Stimulated activated CD8-positive, alpha-beta memory T cell treated with anti-CD3 and anti-CD28 coated beads, Interleukin-2, amount 100 ng/mL, for 48 hours (primary cell): ENCODE results near the gene AP1S1.
A peak's percentile ranks its signal among the peaks of the same experiment; 100 is the strongest.
"Not testable (repeated sequence)": the region's sequence is repeated elsewhere in the genome, so short reads cannot be mapped to it uniquely, and the experiment has no call there.

Experiments
- DNase-seq, 2 donors: peaks; one replicate each; pipeline ENCODE4 v3.0.0-alpha.2; 2020; ENCODE audit warnings: low read depth in 2 of 2

The AP1S1 gene

GRCh38 chr7:101153969-101154692 is at the start of gene AP1S1:
AP1S1 (plus strand) TSS chr7:101154476; CDS start chr7:101154515, 39 bp downstream.
- peak; percentile 92 to 93 for DNase-seq

DNA sequence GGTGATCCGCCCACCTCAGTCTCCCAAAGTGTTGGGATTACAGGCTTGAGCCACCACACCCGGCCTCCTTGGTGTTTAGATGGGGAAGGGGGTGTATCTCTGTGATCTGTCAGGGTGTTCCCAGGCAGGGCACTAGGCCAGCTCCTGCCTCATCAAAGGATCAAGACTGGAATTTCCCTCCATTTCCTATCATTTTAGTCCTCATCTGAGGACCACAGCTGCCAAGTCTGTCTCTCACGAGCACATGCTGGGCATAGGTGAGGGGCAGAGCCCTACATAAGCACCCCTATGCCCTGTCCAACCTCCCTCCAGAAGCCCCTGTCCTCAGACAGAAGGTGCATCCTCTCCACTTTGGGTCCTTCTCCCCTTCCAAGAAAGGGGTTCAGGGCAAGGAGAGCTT is 49.5 kb upstream of the AP1S1 start:
- no peak for DNase-seq

- DNase-seq, result not testable (repeated sequence)
Measured at GRCh38 chr7:101105248-101105647, 49.0 kb upstream of the AP1S1 start.

DNA sequence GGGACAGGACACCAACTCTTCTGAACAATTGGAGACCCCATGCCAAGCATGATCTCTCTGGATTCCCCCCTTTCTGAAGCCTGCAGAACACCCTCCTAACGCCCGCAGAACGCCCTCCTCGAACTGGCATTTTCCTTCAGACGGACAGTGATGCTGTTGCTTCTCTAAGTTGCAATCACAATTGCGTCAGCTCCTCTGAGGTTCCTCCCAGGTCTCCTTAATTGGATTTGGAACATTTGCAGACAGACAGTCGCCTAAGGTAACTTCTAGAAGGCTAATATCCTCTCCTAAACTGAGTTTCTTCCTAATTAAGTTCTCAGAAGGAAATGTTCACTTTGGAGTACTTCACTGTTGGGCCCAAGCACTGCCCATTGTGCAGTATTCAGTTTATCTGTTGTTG is 47.9 kb upstream of the AP1S1 start:
- DNase-seq, result no peak

DNA sequence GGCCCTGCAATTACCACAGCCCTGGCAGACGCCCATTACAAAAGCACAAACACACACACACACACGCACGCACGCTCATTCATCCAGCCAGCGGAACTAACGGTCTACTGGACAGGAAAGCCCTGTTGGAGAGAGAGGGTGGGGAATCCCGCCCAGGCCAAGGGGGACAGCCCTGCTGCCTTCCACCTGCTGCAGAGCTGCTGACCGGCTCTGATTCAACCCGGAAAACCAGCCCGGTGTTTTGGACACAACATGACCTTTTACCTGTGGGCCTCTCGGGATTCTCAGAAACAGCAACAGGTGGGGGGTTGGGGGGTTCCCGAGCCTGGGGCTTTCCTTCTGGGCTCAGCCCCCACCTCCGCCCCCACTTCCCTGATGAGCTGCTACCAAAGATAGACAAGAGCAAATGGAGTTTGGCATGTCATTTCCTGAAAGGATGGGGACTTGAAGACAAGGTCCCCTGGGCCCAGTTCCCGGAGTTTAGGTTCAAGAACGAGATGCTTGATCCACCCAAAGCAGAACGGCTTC is 45.9 kb upstream of the AP1S1 start:
- DNase-seq, result no peak

- DNase-seq, result no peak
Measured at GRCh38 chr7:101108961-101109360, 45.3 kb upstream of the AP1S1 start.

DNA sequence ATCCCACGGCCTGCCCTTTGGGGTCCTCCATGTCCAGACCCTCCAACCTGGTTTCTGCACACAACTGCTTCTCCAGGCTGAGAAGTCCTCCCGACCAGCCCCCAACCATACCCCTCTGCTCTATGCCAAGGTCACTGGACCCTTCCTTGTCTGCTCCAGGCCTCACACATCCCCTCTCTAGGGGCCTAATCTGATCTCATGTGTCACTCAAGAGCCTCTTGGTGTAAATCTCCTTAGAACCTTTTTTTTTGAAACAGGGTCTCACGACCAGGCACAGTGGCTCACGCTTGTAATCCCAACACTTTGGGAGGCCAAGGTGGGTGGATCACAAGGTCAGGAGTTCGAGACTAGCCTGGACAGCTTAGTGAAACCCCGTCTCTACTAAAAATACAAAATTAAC is 44.9 kb upstream of the AP1S1 start:
- DNase-seq, result no peak

DNA sequence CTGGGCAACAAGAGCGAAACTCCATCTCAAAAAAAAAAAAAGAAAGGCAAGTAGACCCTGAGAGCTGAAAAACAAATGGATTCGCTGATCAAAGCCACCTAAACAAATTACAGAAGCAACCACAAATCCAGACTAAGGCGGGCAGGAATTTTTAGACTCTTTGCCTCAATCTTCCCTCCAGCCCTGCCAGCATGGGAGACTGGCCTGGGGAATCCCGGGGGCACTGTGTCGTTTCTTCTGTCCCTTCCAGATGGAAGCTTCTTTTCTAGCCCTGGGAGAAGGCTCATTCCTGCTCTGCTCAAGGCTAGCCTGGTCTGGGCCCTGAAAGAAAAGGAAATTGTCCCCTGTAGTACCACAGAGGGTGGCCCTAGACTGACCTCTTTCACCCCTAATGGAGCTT is 43.0 kb upstream of the AP1S1 start:
- no peak for DNase-seq

DNA sequence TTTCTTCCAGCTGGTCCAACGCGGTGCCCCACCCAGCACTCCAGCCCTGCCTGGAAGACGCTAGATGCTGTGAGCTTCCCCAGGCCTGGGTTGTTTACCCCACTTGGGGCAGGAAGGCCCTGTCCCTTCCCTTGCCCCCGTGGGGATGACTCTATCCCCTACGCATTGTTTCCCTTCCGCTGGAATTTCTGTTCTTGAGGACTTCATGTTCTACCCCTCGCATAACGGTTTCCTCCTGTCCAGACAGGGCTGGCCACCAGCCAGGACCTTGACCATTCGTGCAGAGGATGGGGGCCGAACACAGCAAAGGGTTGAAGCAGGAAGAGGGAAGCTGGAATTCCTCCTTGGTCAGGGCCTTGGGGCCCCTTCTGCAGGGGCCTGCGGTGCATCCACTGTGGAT is 42.0 kb upstream of the AP1S1 start:
- no peak for DNase-seq

DNA sequence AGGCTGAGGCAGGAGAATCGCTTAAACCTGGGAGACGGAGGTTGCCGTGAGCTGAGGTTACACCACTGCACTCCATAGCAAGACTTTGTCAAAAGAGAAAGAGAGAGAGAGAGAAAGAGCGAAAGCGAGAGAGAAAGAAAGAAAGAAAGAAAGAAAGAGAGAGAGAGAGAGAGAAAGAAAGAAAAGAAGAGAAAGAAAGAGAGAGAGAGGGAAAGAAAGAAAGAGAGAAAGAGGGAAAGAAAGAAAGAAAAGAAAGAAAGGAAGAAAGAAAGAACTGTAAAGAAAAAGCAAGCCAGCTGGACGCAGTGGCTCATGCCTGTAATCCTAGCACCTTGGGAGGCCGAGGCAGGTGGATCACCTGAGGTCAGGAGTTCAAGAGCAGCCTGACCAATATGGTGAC is 41.1 kb upstream of the AP1S1 start:
- DNase-seq, result not testable (repeated sequence)

DNA sequence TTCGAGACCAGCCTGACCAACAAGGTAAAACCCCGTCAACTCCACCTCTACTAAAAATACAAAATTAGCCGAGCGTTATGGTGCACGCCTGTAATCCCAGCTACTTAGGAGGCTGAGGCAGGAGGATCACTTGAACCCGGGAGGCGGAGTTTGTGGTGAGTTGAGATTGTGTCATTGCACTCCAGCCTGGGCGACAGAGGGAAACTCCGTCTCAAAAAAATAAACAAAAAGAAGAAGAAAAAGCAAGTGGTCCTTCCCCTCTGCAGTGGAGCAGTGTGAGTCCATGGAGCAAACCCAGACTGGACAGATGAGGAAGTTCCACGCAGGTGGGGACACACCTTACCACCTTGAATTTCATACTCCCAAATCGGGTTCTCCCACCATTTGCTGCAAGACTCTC is 40.4 kb upstream of the AP1S1 start:
- DNase-seq, result no peak

GRCh38 chr7:101114492-101114891 is 39.8 kb upstream of the AP1S1 start:
- DNase-seq, result no peak

DNA sequence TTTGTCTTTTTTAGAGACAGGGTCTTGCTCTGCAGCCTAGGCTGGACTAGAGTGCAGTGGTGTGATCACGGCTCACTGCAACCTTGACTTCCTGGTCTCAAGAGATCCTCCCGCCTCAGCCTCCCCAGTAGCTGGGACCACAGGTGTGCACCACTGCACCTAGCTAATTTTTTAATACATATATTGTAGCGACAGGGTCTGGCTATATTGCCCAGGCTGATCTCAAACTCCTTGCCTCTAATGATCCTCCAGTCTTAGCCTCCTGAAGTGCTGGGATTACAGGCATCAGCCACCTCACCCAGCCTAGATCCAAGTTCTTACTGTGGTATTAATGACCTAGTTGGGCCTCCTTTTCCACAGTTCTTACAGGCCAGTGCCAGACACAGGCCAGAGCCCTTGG is 39.1 kb upstream of the AP1S1 start:
- DNase-seq, result no peak

- DNase-seq, result no peak
Measured at GRCh38 chr7:101116898-101117297, 37.4 kb upstream of the AP1S1 start.

DNA sequence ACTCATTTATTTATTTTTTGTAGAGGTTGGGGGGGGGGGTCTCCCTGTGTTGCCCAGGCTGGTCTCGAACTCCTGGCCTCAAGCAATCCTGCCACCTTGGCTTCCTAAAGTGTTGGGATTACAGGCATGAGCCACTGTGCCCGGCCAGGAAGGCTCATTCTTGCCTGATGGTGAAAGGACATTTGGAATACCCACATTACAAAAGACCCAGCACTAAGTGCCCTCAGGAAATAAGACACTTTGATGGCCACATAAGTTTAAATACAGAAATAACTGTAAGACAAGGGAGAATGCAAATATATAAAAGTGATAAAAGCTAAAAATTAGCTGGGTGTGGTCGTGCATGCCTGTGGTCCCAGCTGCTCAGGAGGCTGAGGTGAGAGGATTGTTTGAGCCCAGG is 35.4 kb upstream of the AP1S1 start:
- DNase-seq, result no peak

DNA sequence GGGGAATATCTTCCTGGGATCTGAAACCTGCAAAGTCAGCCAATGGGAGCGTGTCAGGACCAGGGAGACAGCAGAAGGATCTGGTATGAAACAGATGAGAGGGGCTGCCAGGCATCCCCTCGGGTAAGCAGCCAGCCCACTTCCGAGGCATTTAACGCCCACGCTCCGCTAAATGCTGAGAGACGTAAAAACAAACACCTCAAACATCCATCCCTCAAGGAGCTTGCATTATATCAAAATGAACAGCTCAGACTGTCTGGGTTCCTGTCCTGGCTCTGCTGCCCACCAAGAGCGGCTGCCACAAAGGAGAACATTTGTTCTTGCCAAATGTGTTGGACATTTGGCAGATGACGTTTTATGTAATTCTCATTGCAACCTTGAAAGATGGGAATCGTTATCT is 34.4 kb upstream of the AP1S1 start:
- DNase-seq, result no peak

DNA sequence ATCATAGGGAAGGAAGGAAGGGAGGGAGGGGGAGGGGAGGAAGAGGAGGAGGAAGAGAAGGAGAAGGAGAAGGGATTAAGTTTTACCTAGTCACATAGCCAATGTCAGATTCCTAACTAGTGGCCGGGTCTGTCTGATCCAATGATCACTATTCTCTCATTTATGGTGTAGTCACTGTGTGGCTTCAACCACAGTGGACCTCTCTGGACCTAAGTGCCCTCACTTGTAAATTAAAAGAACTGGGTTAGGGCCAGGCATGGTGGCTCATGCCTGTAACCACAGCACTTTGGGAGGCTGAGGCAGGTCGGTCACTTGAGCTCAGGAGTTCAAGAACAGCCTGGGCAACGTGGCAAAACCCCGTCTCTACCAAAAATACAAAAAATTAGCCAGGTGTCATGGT is 34.0 kb upstream of the AP1S1 start:
- DNase-seq, result no peak

- not testable (repeated sequence) for DNase-seq
Measured at GRCh38 chr7:101121631-101121990, 32.7 kb upstream of the AP1S1 start.

- no peak for DNase-seq
Measured at GRCh38 chr7:101121991-101122932, 32.0 kb upstream of the AP1S1 start.

- DNase-seq, result no peak
Measured at GRCh38 chr7:101122933-101123702, 31.2 kb upstream of the AP1S1 start.

GRCh38 chr7:101123703-101124068 is 30.6 kb upstream of the AP1S1 start:
- no peak for DNase-seq

- DNase-seq, result no peak
Measured at GRCh38 chr7:101124376-101125056, 29.8 kb upstream of the AP1S1 start.
